ENCODE results near the gene GBF1. TPM values are rescaled to one million over a fixed set of nuclear protein-coding genes. Genes with fewer than 3 reads are reported as not detected.

GBF1 gene
- total and polyA plus RNA-seq, 4 donors, result 6.0 to 27.2 (median 15.2) TPM

DNA sequence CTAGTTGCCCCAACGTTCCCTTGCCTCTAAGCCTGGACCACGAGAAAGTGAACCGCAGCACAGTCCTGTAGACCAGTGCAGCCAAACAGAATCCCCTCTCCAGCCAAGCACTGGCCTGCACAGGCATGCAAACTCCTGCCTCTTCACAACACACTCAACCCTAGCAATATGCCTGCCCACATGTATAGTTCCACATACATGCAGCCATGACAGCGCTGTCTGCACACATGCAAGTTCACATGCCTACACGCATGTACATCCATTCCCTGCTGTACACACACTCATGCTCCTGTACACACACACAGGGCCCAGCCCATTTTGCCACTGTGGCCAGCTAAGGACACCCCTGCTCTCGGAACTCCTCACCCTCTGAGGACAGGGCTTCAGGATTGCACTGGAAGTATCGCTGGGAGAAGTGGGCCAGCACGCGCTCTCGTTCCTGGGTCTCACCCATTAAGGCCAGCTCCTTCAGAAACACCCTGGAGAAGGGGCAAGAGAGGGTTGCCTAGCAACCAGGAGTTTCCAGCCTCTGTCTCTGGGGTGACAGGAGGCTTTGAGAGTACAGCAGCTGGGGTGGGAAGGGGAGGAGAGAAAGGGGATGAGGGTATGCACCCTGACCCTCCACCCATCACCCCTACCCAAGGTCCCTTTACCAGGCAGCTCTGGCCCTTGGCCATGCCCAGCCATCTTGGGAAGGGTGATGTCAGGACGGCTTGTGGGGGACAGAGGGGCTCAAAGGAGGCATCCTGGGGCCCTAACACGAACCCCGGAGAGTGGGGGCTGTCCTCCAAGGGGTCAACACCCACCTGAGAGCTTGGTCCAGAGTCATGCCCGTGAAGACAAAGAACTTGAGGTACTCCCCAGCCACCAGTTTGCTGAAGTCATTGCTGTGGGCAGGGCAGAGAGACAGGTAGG, 166.3 kb downstream of the GBF1 start:
- no peaks in the 10 kb centered on the region for H3K36me3 ChIP-seq (ENCODE audit: control insufficient read depth in 4 of 4, insufficient read depth in 3 of 4, low read depth in 1 of 4, low read length in 3 of 4)
- no peaks in the 10 kb centered on the region for H3K9me3 ChIP-seq (ENCODE audit: control insufficient read depth in 4 of 4, low read length in 3 of 4)
- peaks cover 2 to 8% (median 5%) of the 10 kb centered on the region in 4 donors for H3K4me1 ChIP-seq (ENCODE audit: control insufficient read depth in 4 of 4, insufficient read depth in 4 of 4, low read length in 3 of 4)
- DNase-seq (ENCODE audit: low spot score), result no peak
- 85% methylated on average over 14 of the region's 14 CpGs for WGBS
- TF ChIP-seq EGR1 (IDR thresholded peaks at IDR 0.05; ENCODE audit: low read depth in 2 of 2), result no peak
- TF ChIP-seq HNF4A (conservative IDR thresholded peaks at IDR 0.05), result no peak
- no peak for TF ChIP-seq TAF1 (conservative IDR thresholded peaks at IDR 0.05)
- TF ChIP-seq, protein P1, sequence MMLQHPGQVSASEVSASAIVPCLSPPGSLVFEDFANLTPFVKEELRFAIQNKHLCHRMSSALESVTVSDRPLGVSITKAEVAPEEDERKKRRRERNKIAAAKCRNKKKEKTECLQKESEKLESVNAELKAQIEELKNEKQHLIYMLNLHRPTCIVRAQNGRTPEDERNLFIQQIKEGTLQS (IDR thresholded peaks at IDR 0.05), result no peak
- TF ChIP-seq RXRA (IDR thresholded peaks at IDR 0.05), result no peak
- no peak for TF ChIP-seq FOXA1 (IDR thresholded peaks at IDR 0.05)
- H3K27me3 ChIP-seq (ENCODE audit: control insufficient read depth in 4 of 4, insufficient read depth in 4 of 4, low read length in 3 of 4), result peaks cover 0 to 25% (median 6%) of the 10 kb centered on the region in 4 donors
- no peak overlapping the region for H3K9ac ChIP-seq (ENCODE audit: low read depth in 1 of 2, low read length in 2 of 2)
- H3K4me3 ChIP-seq (ENCODE audit: low read depth in 1 of 3, low read length in 3 of 3), result no peak overlapping the region
- no peak overlapping the region for H3K27ac ChIP-seq (ENCODE audit: low read depth in 1 of 2, low read length in 2 of 2)

DNA sequence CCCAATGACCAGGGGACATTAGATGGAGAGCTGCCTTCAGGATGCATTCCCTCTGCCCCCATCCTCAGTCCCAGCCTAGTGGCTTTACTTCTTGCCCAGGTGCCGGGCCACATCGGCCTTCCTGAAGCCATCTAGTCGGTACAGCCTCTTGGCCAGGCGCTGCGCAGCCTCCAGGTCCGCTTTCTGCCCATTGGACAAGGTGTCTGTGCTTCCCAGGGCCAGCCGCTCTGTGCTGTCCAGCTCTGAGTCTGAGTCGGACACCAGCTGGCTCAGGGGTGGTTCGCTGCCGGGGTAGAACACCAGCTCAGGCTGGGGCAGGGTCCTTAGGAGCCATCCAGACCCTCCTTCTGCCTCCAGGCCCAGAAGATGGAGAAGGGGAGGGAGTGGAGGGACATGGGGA, 167.0 kb downstream of the GBF1 start:
- H3K27ac ChIP-seq (ENCODE audit: low read depth in 1 of 2, low read length in 2 of 2), result no peak overlapping the region
- no peak for TF ChIP-seq SP1 (IDR thresholded peaks at IDR 0.05)
- TF ChIP-seq HNF4G (IDR thresholded peaks at IDR 0.05), result no peak
- TF ChIP-seq, protein P2, sequence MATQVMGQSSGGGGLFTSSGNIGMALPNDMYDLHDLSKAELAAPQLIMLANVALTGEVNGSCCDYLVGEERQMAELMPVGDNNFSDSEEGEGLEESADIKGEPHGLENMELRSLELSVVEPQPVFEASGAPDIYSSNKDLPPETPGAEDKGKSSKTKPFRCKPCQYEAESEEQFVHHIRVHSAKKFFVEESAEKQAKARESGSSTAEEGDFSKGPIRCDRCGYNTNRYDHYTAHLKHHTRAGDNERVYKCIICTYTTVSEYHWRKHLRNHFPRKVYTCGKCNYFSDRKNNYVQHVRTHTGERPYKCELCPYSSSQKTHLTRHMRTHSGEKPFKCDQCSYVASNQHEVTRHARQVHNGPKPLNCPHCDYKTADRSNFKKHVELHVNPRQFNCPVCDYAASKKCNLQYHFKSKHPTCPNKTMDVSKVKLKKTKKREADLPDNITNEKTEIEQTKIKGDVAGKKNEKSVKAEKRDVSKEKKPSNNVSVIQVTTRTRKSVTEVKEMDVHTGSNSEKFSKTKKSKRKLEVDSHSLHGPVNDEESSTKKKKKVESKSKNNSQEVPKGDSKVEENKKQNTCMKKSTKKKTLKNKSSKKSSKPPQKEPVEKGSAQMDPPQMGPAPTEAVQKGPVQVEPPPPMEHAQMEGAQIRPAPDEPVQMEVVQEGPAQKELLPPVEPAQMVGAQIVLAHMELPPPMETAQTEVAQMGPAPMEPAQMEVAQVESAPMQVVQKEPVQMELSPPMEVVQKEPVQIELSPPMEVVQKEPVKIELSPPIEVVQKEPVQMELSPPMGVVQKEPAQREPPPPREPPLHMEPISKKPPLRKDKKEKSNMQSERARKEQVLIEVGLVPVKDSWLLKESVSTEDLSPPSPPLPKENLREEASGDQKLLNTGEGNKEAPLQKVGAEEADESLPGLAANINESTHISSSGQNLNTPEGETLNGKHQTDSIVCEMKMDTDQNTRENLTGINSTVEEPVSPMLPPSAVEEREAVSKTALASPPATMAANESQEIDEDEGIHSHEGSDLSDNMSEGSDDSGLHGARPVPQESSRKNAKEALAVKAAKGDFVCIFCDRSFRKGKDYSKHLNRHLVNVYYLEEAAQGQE (IDR thresholded peaks at IDR 0.05), result no peak
- TF ChIP-seq FOXA2 (IDR thresholded peaks at IDR 0.05), result no peak
- TF ChIP-seq EGR1 (IDR thresholded peaks at IDR 0.05; ENCODE audit: low read depth in 2 of 2), result no peak
- no peak for TF ChIP-seq JUND (IDR thresholded peaks at IDR 0.05)
- no peak for TF ChIP-seq TAF1 (conservative IDR thresholded peaks at IDR 0.05)
- TF ChIP-seq, protein P3, sequence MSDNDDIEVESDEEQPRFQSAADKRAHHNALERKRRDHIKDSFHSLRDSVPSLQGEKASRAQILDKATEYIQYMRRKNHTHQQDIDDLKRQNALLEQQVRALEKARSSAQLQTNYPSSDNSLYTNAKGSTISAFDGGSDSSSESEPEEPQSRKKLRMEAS (IDR thresholded peaks at IDR 0.05), result no peak
- TF ChIP-seq, protein P1 (IDR thresholded peaks at IDR 0.05), result no peak
- H3K9me3 ChIP-seq (ENCODE audit: control insufficient read depth in 4 of 4, low read length in 3 of 4), result no peaks in the 10 kb centered on the region
- no peaks in the 10 kb centered on the region for H3K36me3 ChIP-seq (ENCODE audit: control insufficient read depth in 4 of 4, insufficient read depth in 3 of 4, low read depth in 1 of 4, low read length in 3 of 4)
- no peak overlapping the region for H3K9ac ChIP-seq (ENCODE audit: low read depth in 1 of 2, low read length in 2 of 2)
- 87% methylated on average over 10 of the region's 10 CpGs for WGBS
- H3K27me3 ChIP-seq (ENCODE audit: control insufficient read depth in 4 of 4, insufficient read depth in 4 of 4, low read length in 3 of 4), result peaks cover 0 to 25% (median 6%) of the 10 kb centered on the region in 4 donors
- H3K4me3 ChIP-seq (ENCODE audit: low read depth in 1 of 3, low read length in 3 of 3), result no peak overlapping the region
- DNase-seq (ENCODE audit: low spot score), result no peak
- H3K4me1 ChIP-seq (ENCODE audit: control insufficient read depth in 4 of 4, insufficient read depth in 4 of 4, low read length in 3 of 4), result peaks cover 2 to 8% (median 5%) of the 10 kb centered on the region in 4 donors
